ENCODE data around the gene ZNF236. TPM values are rescaled to one million over a fixed set of nuclear protein-coding genes. Genes with fewer than 3 reads are reported as not detected.
"Not testable (repeated sequence)": the region's sequence is repeated elsewhere in the genome, so short reads cannot be mapped to it uniquely, and the experiment has no call there.

The ZNF236 gene
- total RNA-seq, 4 donors from 2014 or later, result 13.4 to 38.0 (median 15.1) TPM

- H3K27me3 ChIP-seq, result no peaks in the 10 kb centered on the region
- H3K4me1 ChIP-seq, result no peaks in the 10 kb centered on the region
- H3K36me3 ChIP-seq, result peaks cover 42% of the 10 kb centered on the region
- 64% methylated on average over 6 of the region's 6 CpGs for WGBS
- H3K4me3 ChIP-seq, result no peak overlapping the region
- TF ChIP-seq EP300 (IDR thresholded peaks at IDR 0.05), result no peak
- peak in 1 of 3 donors; percentile 47 for TF ChIP-seq POLR2AphosphoS5 (IDR thresholded peaks at IDR 0.05)
- no peaks in the 10 kb centered on the region for H3K9me3 ChIP-seq
- peak in 1 of 2 donors; percentile 83 for DNase-seq (ENCODE audit: low spot score in 2 of 2)
- H3K27ac ChIP-seq, result peak overlapping the region; percentile 24
Measured at GRCh38 chr18:76943542-76944339, 121.4 kb downstream of the ZNF236 start.

GRCh38 chr18:76944346-76944745, 122.0 kb downstream of the ZNF236 start:
- not testable (repeated sequence) for H3K9me3 ChIP-seq; H3K4me3 ChIP-seq; DNase-seq (ENCODE audit: low spot score in 2 of 2); H3K27me3 ChIP-seq; H3K4me1 ChIP-seq; H3K27ac ChIP-seq
- WGBS, result 94% methylated on average over 8 of the region's 8 CpGs
- peaks cover 39% of the 10 kb centered on the region for H3K36me3 ChIP-seq

- Histone ChIP-seq H3K27ac (no peak overlapping the region), H3K27me3 (no peaks in the 10 kb centered on the region), H3K4me1 (no peaks in the 10 kb centered on the region), H3K4me3 (no peak overlapping the region), H3K36me3 (peaks cover 28% of the 10 kb centered on the region), H3K9me3 (no peaks in the 10 kb centered on the region)
- TF ChIP-seq POLR2AphosphoS5 (IDR thresholded peaks at IDR 0.05) (no peak), CTCF (IDR thresholded peaks at IDR 0.05) (no peak), POLR2A (IDR thresholded peaks at IDR 0.05) (no peak), EP300 (IDR thresholded peaks at IDR 0.05) (no peak)
- 77% methylated on average over 5 of the region's 8 CpGs for WGBS
- DNase-seq (ENCODE audit: low spot score in 2 of 2), result no peak
Measured at GRCh38 chr18:76948345-76948744, 126.0 kb downstream of the ZNF236 start.

GRCh38 chr18:76951456-76952247, 129.3 kb downstream of the ZNF236 start:
- Histone ChIP-seq H3K4me3 (no peak overlapping the region), H3K9me3 (no peaks in the 10 kb centered on the region), H3K27me3 (no peaks in the 10 kb centered on the region), H3K36me3 (peaks cover 39% of the 10 kb centered on the region), H3K27ac (no peak overlapping the region), H3K4me1 (no peaks in the 10 kb centered on the region)
- no peak for DNase-seq (ENCODE audit: low spot score in 2 of 2)
- TF ChIP-seq EP300 (IDR thresholded peaks at IDR 0.05), result no peak
- no peak for TF ChIP-seq CTCF (IDR thresholded peaks at IDR 0.05)
- TF ChIP-seq POLR2A (IDR thresholded peaks at IDR 0.05), result no peak
- TF ChIP-seq POLR2AphosphoS5 (IDR thresholded peaks at IDR 0.05), result no peak
- 93% methylated on average over 12 of the region's 12 CpGs for WGBS

GRCh38 chr18:76952747-76953146, 130.4 kb downstream of the ZNF236 start:
- Histone ChIP-seq H3K4me3 (no peak overlapping the region), H3K27ac (no peak overlapping the region), H3K4me1 (no peaks in the 10 kb centered on the region), H3K36me3 (peaks cover 44% of the 10 kb centered on the region), H3K9me3 (no peaks in the 10 kb centered on the region), H3K27me3 (no peaks in the 10 kb centered on the region)
- WGBS, result 82% methylated on average over 4 of the region's 4 CpGs
- DNase-seq (ENCODE audit: low spot score in 2 of 2), result no peak
- no peak for TF ChIP-seq POLR2A (IDR thresholded peaks at IDR 0.05)
- TF ChIP-seq POLR2AphosphoS5 (IDR thresholded peaks at IDR 0.05), result no peak
- no peak for TF ChIP-seq EP300 (IDR thresholded peaks at IDR 0.05)

GRCh38 chr18:76953156-76953555, 130.8 kb downstream of the ZNF236 start:
- no peak for DNase-seq (ENCODE audit: low spot score in 2 of 2)
- Histone ChIP-seq H3K9me3 (no peaks in the 10 kb centered on the region), H3K36me3 (peaks cover 46% of the 10 kb centered on the region), H3K4me3 (no peak overlapping the region), H3K4me1 (no peaks in the 10 kb centered on the region), H3K27me3 (no peaks in the 10 kb centered on the region), H3K27ac (no peak overlapping the region)
- 76% methylated on average over 6 of the region's 6 CpGs for WGBS
- no peak for TF ChIP-seq EP300 (IDR thresholded peaks at IDR 0.05)
- TF ChIP-seq POLR2AphosphoS5 (IDR thresholded peaks at IDR 0.05), result no peak
- no peak for TF ChIP-seq CTCF (IDR thresholded peaks at IDR 0.05)
- no peak for TF ChIP-seq POLR2A (IDR thresholded peaks at IDR 0.05)

Measured in suprapubic skin (tissue), 4 donors.